DOHH2 (cell line): ENCODE measurements around the gene KRTCAP2.

Experiments used
- H3F3A ChIP-seq: fragments of 200-600 bp; sonication (generic), shearing (Covaris generic); 2 replicates; pipeline ENCODE4 v1.6.0; 2016; ENCODE audit warnings: antibody characterized with exemption, mild to moderate bottlenecking; ENCODE audit not compliant: control insufficient read depth, insufficient read depth
- H3K27ac ChIP-seq: fragments of 200-600 bp; sonication (generic); 2 replicates; pipeline ENCODE4 v1.5.1; 2014; ENCODE audit warnings: low read depth, mild to moderate bottlenecking, low read length, moderate library complexity
- H3K27me3 ChIP-seq: fragments of 200-600 bp; sonication (generic); 2 replicates; pipeline ENCODE4 v1.6.1; 2014; ENCODE audit warnings: mild to moderate bottlenecking, low read length, mixed read lengths; ENCODE audit not compliant: control insufficient read depth
- H3K36me3 ChIP-seq: fragments of 200-600 bp; sonication (generic); 2 replicates; pipeline ENCODE4 v1.6.1; 2014; ENCODE audit warnings: mild to moderate bottlenecking, low read length, moderate library complexity, mixed read lengths; ENCODE audit not compliant: control insufficient read depth
- H3K4me1 ChIP-seq: fragments of 200-600 bp; sonication (generic); 2 replicates; pipeline ENCODE4 v1.6.1; 2014; ENCODE audit warnings: mild to moderate bottlenecking, low read length, mixed read lengths; ENCODE audit not compliant: control insufficient read depth
- H3K4me2 ChIP-seq: fragments of 200-600 bp; sonication (generic); 2 replicates; pipeline ENCODE4 v1.6.0; 2014; ENCODE audit warnings: mild to moderate bottlenecking, low read length, moderate library complexity
- H3K4me3 ChIP-seq: fragments of 200-600 bp; sonication (generic); 2 replicates; pipeline ENCODE4 v1.5.1; 2014; ENCODE audit warnings: mild to moderate bottlenecking, low read length, mixed read lengths
- H3K79me2 ChIP-seq: fragments of 200-600 bp; sonication (generic); 2 replicates; pipeline ENCODE4 v1.6.1; 2014; ENCODE audit warnings: mild to moderate bottlenecking, low read length, mixed read lengths; ENCODE audit not compliant: control insufficient read depth
- H3K9me2 ChIP-seq: fragments of 200-600 bp; sonication (generic); replicated peaks from 2 replicates; pipeline ENCODE4 v1.6.1; 2014; ENCODE audit warnings: mild to moderate bottlenecking, low read length, mixed read lengths; ENCODE audit not compliant: control insufficient read depth
- H3K9me3 ChIP-seq: fragments of 200-600 bp; sonication (generic); 2 replicates; pipeline ENCODE4 v1.6.1; 2014; ENCODE audit warnings: antibody characterized with exemption, low read length, mixed read lengths; ENCODE audit not compliant: control insufficient read depth, insufficient read depth
- H4K20me1 ChIP-seq: fragments of 200-600 bp; sonication (generic); 2 replicates; pipeline ENCODE4 v1.6.0; 2014; ENCODE audit warnings: low read depth, mild to moderate bottlenecking, antibody characterized with exemption, low read length, moderate library complexity; ENCODE audit not compliant: control insufficient read depth, insufficient read depth
- EZH2phosphoT487 ChIP-seq: fragments of 200-600 bp; sonication (generic); IDR thresholded peaks from 2 replicates; pipeline ENCODE4 v1.6.1; 2017; ENCODE audit warnings: borderline replicate concordance, mild to moderate bottlenecking, antibody characterized with exemption, low read length, moderate library complexity, mixed read lengths
- TF ChIP-seq, protein P1 (sequence below): fragments of 200-600 bp; sonication (generic); IDR thresholded peaks from one replicate; pipeline ENCODE4 v1.5.1; 2014; ENCODE audit warnings: antibody characterized with exemption, mild to moderate bottlenecking, low read depth, low read length; ENCODE audit not compliant: poor library complexity, severe bottlenecking

The KRTCAP2 gene

DNA sequence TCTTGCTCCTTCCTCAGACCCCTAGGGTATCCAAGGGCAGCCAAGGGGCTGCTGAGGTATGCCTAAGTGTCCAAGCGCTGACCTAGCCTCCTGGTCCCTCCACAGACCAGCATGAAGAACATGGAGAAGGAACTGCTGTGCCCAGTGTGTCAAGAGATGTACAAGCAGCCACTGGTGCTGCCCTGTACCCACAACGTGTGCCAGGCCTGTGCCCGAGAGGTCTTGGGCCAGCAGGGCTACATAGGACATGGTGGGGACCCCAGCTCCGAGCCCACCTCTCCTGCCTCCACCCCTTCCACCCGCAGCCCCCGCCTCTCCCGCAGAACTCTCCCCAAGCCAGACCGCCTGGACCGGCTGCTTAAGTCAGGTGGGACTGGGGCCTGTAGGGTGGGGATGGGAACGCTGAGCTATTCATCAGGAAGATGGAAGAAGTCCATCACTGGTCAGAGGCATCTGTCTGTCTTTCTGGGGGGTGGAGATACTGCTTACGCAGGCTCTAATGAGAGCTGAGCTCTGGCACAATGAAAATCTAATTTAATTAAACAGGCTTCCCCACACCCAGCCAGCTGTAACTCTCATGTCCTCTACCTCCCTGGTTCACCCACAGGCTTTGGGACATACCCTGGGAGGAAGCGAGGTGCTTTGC lies 2.3 kb upstream of the KRTCAP2 start:
- Histone ChIP-seq H3K9me3 (no peaks in the 10 kb centered on the region), H3K4me3 (no peak overlapping the region), H4K20me1 (no peaks in the 10 kb centered on the region), H3K4me2 (no peak overlapping the region), H3K36me3 (peaks cover 36% of the 10 kb centered on the region), H3K4me1 (peaks cover 45% of the 10 kb centered on the region), H3K27me3 (no peaks in the 10 kb centered on the region), H3K79me2 (peaks cover 20% of the 10 kb centered on the region), H3K27ac (no peak overlapping the region), H3F3A (peaks cover 13% of the 10 kb centered on the region; the same call in 1 of the 2 replicates), H3K9me2 (no peaks in the 10 kb centered on the region)
- TF ChIP-seq, protein P1, sequence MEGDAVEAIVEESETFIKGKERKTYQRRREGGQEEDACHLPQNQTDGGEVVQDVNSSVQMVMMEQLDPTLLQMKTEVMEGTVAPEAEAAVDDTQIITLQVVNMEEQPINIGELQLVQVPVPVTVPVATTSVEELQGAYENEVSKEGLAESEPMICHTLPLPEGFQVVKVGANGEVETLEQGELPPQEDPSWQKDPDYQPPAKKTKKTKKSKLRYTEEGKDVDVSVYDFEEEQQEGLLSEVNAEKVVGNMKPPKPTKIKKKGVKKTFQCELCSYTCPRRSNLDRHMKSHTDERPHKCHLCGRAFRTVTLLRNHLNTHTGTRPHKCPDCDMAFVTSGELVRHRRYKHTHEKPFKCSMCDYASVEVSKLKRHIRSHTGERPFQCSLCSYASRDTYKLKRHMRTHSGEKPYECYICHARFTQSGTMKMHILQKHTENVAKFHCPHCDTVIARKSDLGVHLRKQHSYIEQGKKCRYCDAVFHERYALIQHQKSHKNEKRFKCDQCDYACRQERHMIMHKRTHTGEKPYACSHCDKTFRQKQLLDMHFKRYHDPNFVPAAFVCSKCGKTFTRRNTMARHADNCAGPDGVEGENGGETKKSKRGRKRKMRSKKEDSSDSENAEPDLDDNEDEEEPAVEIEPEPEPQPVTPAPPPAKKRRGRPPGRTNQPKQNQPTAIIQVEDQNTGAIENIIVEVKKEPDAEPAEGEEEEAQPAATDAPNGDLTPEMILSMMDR: no peak
- TF ChIP-seq EZH2phosphoT487: no peak

- Histone ChIP-seq H3K27me3 (no peaks in the 10 kb centered on the region), H3K4me1 (peaks cover 45% of the 10 kb centered on the region), H3K27ac (no peak overlapping the region), H3K9me2 (no peaks in the 10 kb centered on the region), H3K79me2 (peaks cover 20% of the 10 kb centered on the region), H3K4me2 (peak overlapping the region; percentile 76), H3K4me3 (peak overlapping the region; percentile 90), H3K36me3 (peaks cover 37% of the 10 kb centered on the region), H3K9me3 (no peaks in the 10 kb centered on the region), H3F3A (peaks cover 13% of the 10 kb centered on the region; the same call in 1 of the 2 replicates), H4K20me1 (no peaks in the 10 kb centered on the region)
- TF ChIP-seq, protein P1: no peak
- no peak for TF ChIP-seq EZH2phosphoT487
These were observed 1.5 kb upstream of the KRTCAP2 start for GRCh38 chr1:155174324-155175280.

DNA sequence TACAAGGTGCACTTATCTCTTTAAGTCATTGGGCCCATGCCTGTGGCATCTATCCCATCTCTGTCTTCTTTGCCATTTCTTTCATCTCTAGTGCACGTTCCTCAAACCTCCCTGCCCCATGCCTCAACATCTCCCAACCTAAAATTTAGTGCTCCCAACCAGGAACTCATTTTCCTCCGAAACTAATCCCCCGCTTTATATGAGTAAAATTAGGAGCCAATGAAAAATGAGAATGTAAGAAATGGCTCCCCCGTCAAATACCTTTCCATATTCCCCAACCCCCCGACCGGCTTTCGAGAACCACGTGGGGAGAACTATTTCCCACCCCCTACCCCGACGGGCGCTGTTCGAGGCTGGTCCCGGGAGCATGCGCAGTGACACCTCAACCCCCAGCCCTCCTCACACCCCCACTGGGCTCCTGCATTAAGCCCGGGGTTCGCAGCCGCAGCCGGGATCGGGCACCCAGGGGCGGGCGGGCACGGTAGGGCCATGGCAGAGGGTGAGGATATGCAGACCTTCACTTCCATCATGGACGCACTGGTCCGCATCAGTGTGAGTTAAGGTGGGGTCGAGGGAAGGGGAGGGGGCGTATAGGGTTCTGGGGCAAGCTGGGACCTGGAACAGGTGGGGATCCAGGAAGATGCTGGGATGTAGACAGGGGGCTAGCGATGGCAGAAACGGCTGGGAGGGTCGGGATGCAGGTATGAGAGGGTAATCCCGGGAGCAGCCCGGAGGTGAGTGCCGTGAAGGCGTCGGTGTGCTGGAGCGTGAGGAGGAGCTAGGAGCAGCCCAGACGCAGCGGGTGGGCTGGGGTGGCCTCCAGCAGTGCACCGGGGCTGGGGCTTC lies 597 bp upstream of the KRTCAP2 start, which contains the start of gene TRIM46:
TRIM46 (plus strand) TSS at position 372 of the 846 bp plus-strand sequence; CDS start at position 490, 118 bp downstream.
- Histone ChIP-seq H3K79me2 (peaks cover 20% of the 10 kb centered on the region), H3F3A (peaks cover 17% of the 10 kb centered on the region; the same call in 1 of the 2 replicates), H3K27ac (peak within 1 kb of the TSS; percentile 61), H3K9me3 (no peaks in the 10 kb centered on the region), H3K27me3 (no peaks in the 10 kb centered on the region), H3K4me1 (peaks cover 37% of the 10 kb centered on the region), H3K4me2 (peak within 1 kb of the TSS; percentile 76), H4K20me1 (no peaks in the 10 kb centered on the region), H3K9me2 (no peaks in the 10 kb centered on the region), H3K36me3 (peaks cover 43% of the 10 kb centered on the region), H3K4me3 (peak within 1 kb of the TSS; percentile 90)
- TF ChIP-seq, protein P1: no peak
- no peak for TF ChIP-seq EZH2phosphoT487
